GM13976 (cell line): Measurements from ENCODE around the gene DCC.
"Not testable (repeated sequence)": the region's sequence is repeated elsewhere in the genome, so short reads cannot be mapped to it uniquely, and the experiment has no call there.

Source experiments
- DNase-seq: peaks from one replicate; pipeline ENCODE4 v3.0.0; 2012; ENCODE audit warnings: low spot score
- CTCF ChIP-seq: IDR thresholded peaks from 2 replicates; pipeline ENCODE4 v1.5.1; 2012; ENCODE audit warnings: borderline replicate concordance, mild to moderate bottlenecking; ENCODE audit not compliant: insufficient read depth; ENCODE audit errors: extremely low read depth, missing control alignments, control extremely low read depth
- in situ Hi-C: fragments of 300-500 bp; cut with MboI; formaldehyde crosslinking; loops from one replicate; pipeline ENCODE4 v1.12.0; 2022; ENCODE audit warnings: low sequenced_read_pairs, mixed read lengths, inconsistent platforms; ENCODE audit not compliant: unreplicated experiment

DCC gene

GRCh38 chr18:52353589-52353988 lies 13.6 kb downstream of the DCC start:
- DNase-seq: no peak
- TF ChIP-seq CTCF: no peak
- in situ Hi-C loops: no loop called here

DNA sequence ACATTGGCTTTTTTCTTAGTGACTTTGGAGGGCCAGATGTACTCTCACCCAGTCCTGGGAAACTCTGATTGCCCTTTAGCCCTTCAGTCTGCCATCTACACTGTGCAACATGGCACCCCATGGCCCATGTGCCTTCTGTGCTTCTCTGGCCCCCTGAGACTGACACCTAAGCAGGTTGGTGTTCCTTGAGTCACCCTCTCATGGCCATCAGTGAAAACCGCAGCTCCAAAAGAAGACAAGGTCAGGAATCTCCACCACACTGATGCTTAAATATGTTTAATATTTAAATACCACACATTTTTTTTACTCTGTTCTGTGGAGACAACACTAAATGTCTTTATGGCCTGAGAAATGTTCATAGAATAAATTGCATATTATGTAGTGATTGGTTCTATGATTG lies 23.9 kb downstream of the DCC start:
- DNase-seq: no peak
- TF ChIP-seq CTCF: no peak
- in situ Hi-C loops: no loop called here

DNA sequence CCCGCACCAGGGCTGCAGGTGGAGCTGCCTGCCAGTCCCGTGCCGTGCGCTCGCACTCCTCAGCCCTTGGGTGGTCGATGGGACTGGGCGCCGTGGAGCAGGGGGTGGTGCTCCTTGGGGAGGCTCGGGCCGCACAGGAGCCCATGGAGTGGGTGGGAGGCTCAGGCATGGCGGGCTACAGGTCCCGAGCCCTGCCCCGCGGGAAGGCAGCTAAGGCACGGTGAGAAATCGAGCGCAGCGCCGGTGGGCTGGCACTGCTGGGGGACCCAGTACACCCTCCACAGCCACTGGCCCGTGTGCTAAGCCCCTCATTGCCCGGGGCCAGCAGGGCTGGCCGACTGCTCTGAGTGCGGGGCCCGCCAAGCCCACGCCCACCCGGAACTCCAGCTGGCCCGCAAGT lies 26.9 kb downstream of the DCC start:
- DNase-seq, in situ Hi-C loops: not testable (repeated sequence)

DNA sequence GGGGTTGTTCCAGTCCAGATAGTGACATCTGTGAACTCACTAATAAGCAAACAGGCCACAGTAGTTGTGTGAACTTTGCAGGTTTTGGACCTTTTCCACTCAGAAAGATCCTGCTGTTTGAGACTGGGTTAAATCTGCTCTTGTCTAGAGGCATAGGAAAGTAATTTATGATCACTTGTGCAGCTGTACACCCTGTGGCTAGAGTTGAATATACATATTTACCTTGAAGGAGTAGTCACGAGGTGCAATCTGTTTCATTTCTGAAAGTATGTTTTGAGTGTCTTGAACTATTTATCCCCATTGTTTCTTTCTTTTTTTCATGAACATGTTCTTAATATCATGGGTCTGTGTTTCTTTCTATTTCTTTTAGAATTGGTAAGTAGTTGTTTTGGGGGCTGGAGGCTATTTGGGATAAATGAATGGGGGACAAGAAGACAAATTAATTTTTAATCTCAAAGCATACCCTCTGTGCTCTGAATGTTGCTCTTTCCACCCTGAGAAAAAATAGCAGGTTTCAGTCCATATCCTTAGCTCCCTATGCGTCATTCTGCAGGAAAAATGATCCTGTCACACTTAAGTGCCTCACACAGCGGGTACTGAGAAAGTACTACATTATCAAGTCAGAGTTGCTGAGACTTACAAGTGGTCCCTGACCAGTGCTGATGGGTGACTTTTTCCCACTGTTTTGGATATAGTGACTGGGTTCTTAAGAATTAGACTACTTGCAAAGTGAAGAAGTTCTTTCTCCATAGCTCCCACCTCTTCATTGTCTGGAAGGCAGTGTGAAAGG lies 28.2 kb downstream of the DCC start:
- in situ Hi-C loops: no loop called here

DNA sequence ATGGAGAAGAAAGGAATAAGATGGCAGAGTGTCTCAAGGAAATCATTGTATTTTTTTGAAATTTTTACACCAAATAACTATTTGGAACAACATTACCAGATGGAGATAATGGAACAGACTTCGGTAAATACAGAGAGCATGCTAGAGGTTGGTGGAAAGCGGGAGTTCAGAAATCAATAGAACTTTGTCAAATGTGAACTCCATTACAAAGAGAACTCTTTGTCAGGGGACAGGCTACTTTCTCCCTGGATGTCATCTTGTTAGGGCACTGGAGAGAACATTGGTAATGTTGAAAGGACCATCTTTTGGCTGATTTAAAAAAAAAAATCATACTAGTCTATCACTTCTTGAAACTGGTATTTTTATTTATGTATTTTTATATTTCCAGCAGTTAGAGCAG lies 30.8 kb downstream of the DCC start:
- TF ChIP-seq CTCF: no peak
- DNase-seq: no peak
- in situ Hi-C loops: no loop called here

More for the DNA sequence above, 28.2 kb downstream of the DCC start:
- no peak for DNase-seq
- no peak for TF ChIP-seq CTCF

- DNase-seq: no peak
- in situ Hi-C loops: no loop called here
- no peak for TF ChIP-seq CTCF
These were observed 36.1 kb downstream of the DCC start for GRCh38 chr18:52376104-52376503.

- in situ Hi-C loops: no loop called here
- no peak for TF ChIP-seq CTCF
- no peak for DNase-seq
These were observed 37.1 kb downstream of the DCC start for GRCh38 chr18:52377094-52377493.
